ENCODE measurements around the gene UPP2. TPM values are rescaled to one million over a fixed set of nuclear protein-coding genes. Genes with fewer than 3 reads are reported as not detected.

The UPP2 gene
- total and polyA plus RNA-seq, 2 of the 13 experiments (the other 11 are each of a cell fraction or from before 2014, with no cell fraction given), result 0.07 to 0.28 TPM

DNA sequence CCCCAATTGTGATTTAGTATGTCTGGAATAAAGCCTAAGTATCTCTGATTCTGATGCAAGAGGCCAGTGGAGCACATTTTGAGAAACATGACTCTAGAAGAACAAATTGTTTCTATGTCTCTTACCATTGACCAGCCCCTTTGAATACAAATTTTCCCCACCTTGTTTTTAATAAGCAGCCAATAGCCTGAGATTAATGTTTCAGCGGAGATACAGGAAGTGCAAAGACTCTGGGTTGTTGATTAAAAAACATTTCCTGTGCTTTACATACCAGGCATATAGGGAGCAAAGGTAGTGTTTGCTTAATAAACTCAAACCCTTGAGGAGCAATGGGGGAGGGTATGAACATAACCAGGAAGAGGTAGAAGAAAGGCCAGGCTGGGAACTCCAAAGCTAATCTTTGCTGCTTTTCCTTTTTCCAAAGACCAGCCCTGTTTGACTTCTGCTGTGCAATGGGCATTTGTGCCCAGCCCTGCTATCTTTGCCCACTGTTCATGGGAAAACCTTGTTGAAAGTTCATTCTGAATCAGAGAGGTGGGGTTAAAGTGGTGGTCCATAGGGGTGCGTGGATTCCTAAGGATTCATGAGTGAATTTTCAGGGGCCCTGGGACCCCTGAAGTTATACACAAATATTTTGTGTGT is 29.3 kb downstream of the UPP2 start (continued):
- no peak for TF ChIP-seq NCOA5 (CRISPR knock-in tag; IDR thresholded peaks at IDR 0.05)
- no peak for TF ChIP-seq ATAD3A (CRISPR knock-in tag; IDR thresholded peaks at IDR 0.05)
- TF ChIP-seq FLYWCH1 (CRISPR knock-in tag; IDR thresholded peaks at IDR 0.05), result no peak
- TF ChIP-seq, protein P1, sequence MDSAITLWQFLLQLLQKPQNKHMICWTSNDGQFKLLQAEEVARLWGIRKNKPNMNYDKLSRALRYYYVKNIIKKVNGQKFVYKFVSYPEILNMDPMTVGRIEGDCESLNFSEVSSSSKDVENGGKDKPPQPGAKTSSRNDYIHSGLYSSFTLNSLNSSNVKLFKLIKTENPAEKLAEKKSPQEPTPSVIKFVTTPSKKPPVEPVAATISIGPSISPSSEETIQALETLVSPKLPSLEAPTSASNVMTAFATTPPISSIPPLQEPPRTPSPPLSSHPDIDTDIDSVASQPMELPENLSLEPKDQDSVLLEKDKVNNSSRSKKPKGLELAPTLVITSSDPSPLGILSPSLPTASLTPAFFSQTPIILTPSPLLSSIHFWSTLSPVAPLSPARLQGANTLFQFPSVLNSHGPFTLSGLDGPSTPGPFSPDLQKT (CRISPR knock-in tag; IDR thresholded peaks at IDR 0.05; ENCODE audit: borderline replicate concordance), result no peak
- TF ChIP-seq, protein P2, sequence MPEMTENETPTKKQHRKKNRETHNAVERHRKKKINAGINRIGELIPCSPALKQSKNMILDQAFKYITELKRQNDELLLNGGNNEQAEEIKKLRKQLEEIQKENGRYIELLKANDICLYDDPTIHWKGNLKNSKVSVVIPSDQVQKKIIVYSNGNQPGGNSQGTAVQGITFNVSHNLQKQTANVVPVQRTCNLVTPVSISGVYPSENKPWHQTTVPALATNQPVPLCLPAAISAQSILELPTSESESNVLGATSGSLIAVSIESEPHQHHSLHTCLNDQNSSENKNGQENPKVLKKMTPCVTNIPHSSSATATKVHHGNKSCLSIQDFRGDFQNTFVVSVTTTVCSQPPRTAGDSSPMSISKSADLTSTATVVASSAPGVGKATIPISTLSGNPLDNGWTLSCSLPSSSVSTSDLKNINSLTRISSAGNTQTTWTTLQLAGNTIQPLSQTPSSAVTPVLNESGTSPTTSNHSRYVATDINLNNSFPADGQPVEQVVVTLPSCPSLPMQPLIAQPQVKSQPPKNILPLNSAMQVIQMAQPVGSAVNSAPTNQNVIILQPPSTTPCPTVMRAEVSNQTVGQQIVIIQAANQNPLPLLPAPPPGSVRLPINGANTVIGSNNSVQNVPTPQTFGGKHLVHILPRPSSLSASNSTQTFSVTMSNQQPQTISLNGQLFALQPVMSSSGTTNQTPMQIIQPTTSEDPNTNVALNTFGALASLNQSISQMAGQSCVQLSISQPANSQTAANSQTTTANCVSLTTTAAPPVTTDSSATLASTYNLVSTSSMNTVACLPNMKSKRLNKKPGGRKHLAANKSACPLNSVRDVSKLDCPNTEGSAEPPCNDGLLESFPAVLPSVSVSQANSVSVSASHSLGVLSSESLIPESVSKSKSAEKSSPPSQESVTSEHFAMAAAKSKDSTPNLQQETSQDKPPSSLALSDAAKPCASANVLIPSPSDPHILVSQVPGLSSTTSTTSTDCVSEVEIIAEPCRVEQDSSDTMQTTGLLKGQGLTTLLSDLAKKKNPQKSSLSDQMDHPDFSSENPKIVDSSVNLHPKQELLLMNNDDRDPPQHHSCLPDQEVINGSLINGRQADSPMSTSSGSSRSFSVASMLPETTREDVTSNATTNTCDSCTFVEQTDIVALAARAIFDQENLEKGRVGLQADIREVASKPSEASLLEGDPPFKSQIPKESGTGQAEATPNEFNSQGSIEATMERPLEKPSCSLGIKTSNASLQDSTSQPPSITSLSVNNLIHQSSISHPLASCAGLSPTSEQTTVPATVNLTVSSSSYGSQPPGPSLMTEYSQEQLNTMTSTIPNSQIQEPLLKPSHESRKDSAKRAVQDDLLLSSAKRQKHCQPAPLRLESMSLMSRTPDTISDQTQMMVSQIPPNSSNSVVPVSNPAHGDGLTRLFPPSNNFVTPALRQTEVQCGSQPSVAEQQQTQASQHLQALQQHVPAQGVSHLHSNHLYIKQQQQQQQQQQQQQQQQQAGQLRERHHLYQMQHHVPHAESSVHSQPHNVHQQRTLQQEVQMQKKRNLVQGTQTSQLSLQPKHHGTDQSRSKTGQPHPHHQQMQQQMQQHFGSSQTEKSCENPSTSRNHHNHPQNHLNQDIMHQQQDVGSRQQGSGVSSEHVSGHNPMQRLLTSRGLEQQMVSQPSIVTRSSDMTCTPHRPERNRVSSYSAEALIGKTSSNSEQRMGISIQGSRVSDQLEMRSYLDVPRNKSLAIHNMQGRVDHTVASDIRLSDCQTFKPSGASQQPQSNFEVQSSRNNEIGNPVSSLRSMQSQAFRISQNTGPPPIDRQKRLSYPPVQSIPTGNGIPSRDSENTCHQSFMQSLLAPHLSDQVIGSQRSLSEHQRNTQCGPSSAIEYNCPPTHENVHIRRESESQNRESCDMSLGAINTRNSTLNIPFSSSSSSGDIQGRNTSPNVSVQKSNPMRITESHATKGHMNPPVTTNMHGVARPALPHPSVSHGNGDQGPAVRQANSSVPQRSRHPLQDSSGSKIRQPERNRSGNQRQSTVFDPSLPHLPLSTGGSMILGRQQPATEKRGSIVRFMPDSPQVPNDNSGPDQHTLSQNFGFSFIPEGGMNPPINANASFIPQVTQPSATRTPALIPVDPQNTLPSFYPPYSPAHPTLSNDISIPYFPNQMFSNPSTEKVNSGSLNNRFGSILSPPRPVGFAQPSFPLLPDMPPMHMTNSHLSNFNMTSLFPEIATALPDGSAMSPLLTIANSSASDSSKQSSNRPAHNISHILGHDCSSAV (CRISPR knock-in tag; IDR thresholded peaks at IDR 0.05; ENCODE audit: borderline replicate concordance), result no peak
- TF ChIP-seq ZNF562 (CRISPR knock-in tag; IDR thresholded peaks at IDR 0.05; ENCODE audit: borderline replicate concordance), result no peak
- TF ChIP-seq, protein P3, sequence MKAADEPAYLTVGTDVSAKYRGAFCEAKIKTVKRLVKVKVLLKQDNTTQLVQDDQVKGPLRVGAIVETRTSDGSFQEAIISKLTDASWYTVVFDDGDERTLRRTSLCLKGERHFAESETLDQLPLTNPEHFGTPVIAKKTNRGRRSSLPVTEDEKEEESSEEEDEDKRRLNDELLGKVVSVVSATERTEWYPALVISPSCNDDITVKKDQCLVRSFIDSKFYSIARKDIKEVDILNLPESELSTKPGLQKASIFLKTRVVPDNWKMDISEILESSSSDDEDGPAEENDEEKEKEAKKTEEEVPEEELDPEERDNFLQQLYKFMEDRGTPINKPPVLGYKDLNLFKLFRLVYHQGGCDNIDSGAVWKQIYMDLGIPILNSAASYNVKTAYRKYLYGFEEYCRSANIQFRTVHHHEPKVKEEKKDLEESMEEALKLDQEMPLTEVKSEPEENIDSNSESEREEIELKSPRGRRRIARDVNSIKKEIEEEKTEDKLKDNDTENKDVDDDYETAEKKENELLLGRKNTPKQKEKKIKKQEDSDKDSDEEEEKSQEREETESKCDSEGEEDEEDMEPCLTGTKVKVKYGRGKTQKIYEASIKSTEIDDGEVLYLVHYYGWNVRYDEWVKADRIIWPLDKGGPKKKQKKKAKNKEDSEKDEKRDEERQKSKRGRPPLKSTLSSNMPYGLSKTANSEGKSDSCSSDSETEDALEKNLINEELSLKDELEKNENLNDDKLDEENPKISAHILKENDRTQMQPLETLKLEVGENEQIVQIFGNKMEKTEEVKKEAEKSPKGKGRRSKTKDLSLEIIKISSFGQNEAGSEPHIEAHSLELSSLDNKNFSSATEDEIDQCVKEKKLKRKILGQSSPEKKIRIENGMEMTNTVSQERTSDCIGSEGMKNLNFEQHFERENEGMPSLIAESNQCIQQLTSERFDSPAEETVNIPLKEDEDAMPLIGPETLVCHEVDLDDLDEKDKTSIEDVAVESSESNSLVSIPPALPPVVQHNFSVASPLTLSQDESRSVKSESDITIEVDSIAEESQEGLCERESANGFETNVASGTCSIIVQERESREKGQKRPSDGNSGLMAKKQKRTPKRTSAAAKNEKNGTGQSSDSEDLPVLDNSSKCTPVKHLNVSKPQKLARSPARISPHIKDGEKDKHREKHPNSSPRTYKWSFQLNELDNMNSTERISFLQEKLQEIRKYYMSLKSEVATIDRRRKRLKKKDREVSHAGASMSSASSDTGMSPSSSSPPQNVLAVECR (CRISPR knock-in tag; IDR thresholded peaks at IDR 0.05; ENCODE audit: borderline replicate concordance), result peak; percentile 49; the same call in 1 of the 2 replicates
- TF ChIP-seq, protein P4, sequence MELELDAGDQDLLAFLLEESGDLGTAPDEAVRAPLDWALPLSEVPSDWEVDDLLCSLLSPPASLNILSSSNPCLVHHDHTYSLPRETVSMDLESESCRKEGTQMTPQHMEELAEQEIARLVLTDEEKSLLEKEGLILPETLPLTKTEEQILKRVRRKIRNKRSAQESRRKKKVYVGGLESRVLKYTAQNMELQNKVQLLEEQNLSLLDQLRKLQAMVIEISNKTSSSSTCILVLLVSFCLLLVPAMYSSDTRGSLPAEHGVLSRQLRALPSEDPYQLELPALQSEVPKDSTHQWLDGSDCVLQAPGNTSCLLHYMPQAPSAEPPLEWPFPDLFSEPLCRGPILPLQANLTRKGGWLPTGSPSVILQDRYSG (CRISPR knock-in tag; IDR thresholded peaks at IDR 0.05), result no peak
- TF ChIP-seq IKZF4 (CRISPR knock-in tag; IDR thresholded peaks at IDR 0.05; ENCODE audit: borderline replicate concordance, low read depth, not compliant biosample characterization), result no peak
- peak; percentile 96 for TF ChIP-seq SATB2 (CRISPR knock-in tag; IDR thresholded peaks at IDR 0.05)
- TF ChIP-seq AHR (CRISPR knock-in tag; IDR thresholded peaks at IDR 0.05), result no peak; the same call in 1 of the 2 replicates
- TF ChIP-seq RFX1 (IDR thresholded peaks at IDR 0.05), result no peak
